OCI-LY3 (cell line): ENCODE results near the gene TLE3.

Experiments used
- H2AFZ ChIP-seq: fragments of 200-600, 300-600 bp; shearing (Covaris generic); 2 replicates; pipeline ENCODE4 v1.6.0; 2014; ENCODE audit warnings: antibody characterized with exemption, low read depth, low read length
- H3K27ac ChIP-seq: fragments of 200-600, 300-600 bp; sonication (generic); 2 replicates; pipeline ENCODE4 v1.5.1; 2014; ENCODE audit warnings: mild to moderate bottlenecking, low read length, moderate library complexity, mixed read lengths
- H3K27me3 ChIP-seq: fragments of 200-600, 300-600 bp; sonication (generic); 2 replicates; pipeline ENCODE4 v1.6.1; 2014; ENCODE audit warnings: low read depth, low read length, mixed read lengths
- H3K36me3 ChIP-seq: fragments of 200-600, 300-600 bp; sonication (generic); replicated peaks from 2 replicates; pipeline ENCODE3; 2014; ENCODE audit warnings: low read depth, low read length, mixed read lengths
- H3K4me1 ChIP-seq: fragments of 300-600, 200-600 bp; sonication (generic); 2 replicates; pipeline ENCODE4 v1.6.1; 2014; ENCODE audit warnings: low read length, mixed read lengths
- H3K4me2 ChIP-seq: fragments of 200-600, 300-600 bp; sonication (generic); 2 replicates; pipeline ENCODE4 v1.6.1; 2014; ENCODE audit warnings: low read length, mixed read lengths
- H3K4me3 ChIP-seq: fragments of 300-600, 200-600 bp; sonication (generic); 2 replicates; pipeline ENCODE4 v1.5.1; 2014; ENCODE audit warnings: antibody characterized with exemption, mild to moderate bottlenecking, low read length, moderate library complexity
- H3K79me2 ChIP-seq: fragments of 300-600, 200-600 bp; shearing (Covaris generic); 2 replicates; pipeline ENCODE4 v1.6.1; 2014; ENCODE audit warnings: mild to moderate bottlenecking, low read length, mixed read lengths
- H3K9ac ChIP-seq: fragments of 300-600, 200-600 bp; shearing (Covaris generic); 2 replicates; pipeline ENCODE4 v1.6.0; 2014; ENCODE audit warnings: mild to moderate bottlenecking, low read length, moderate library complexity
- H3K9me3 ChIP-seq: fragments of 200-600, 300-600 bp; shearing (Covaris generic); 2 replicates; pipeline ENCODE4 v1.6.1; 2014; ENCODE audit warnings: low read length, mixed read lengths; ENCODE audit not compliant: insufficient read depth
- H4K20me1 ChIP-seq: fragments of 200-600, 300-600 bp; sonication (generic); 2 replicates; pipeline ENCODE4 v1.6.1; 2016; ENCODE audit warnings: low read length, mixed read lengths; ENCODE audit not compliant: insufficient read depth
- EZH2phosphoT487 ChIP-seq: fragments of 200-600 bp; shearing (Covaris generic); IDR thresholded peaks from 2 replicates; pipeline ENCODE4 v1.6.1; 2018; ENCODE audit warnings: antibody characterized with exemption, mixed run types, low read depth
- TF ChIP-seq, protein P1 (sequence below): fragments of 200-600, 300-600 bp; sonication (generic); IDR thresholded peaks from 2 replicates; pipeline ENCODE4 v1.5.1; 2014; ENCODE audit warnings: antibody characterized with exemption, low read length, low read depth

The TLE3 gene

DNA sequence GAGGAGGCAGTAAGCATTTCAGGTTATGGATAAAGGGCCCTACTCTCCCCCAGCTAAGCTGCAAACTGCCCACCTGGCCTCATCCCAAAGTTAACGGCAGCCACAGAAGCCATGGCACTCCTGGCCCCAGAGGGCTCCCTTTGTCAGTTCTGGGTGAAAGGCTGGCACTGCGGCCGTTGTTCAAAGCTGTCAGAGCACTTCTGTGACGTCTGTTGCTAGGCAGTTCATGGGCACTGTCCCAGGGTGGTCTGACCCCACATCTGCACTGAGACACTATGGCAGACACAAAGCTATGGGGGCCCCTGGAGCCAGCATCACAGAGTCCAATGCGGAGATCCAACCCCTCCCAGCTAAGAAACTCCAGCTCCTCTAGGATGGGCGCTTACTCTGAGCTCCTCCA, 30.0 kb downstream of the TLE3 start:
- H3K36me3 ChIP-seq: peaks cover 99% of the 10 kb centered on the region
- TF ChIP-seq, protein P1, sequence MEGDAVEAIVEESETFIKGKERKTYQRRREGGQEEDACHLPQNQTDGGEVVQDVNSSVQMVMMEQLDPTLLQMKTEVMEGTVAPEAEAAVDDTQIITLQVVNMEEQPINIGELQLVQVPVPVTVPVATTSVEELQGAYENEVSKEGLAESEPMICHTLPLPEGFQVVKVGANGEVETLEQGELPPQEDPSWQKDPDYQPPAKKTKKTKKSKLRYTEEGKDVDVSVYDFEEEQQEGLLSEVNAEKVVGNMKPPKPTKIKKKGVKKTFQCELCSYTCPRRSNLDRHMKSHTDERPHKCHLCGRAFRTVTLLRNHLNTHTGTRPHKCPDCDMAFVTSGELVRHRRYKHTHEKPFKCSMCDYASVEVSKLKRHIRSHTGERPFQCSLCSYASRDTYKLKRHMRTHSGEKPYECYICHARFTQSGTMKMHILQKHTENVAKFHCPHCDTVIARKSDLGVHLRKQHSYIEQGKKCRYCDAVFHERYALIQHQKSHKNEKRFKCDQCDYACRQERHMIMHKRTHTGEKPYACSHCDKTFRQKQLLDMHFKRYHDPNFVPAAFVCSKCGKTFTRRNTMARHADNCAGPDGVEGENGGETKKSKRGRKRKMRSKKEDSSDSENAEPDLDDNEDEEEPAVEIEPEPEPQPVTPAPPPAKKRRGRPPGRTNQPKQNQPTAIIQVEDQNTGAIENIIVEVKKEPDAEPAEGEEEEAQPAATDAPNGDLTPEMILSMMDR: no peak
- no peak for TF ChIP-seq EZH2phosphoT487
- H3K4me3 ChIP-seq: no peak overlapping the region
- H3K9ac ChIP-seq: no peak overlapping the region
- H4K20me1 ChIP-seq: peaks cover 100% of the 10 kb centered on the region
- H3K27ac ChIP-seq: no peak overlapping the region
- H2AFZ ChIP-seq: no peak overlapping the region
- no peak overlapping the region for H3K4me2 ChIP-seq
- H3K9me3 ChIP-seq: no peaks in the 10 kb centered on the region
- H3K27me3 ChIP-seq: no peaks in the 10 kb centered on the region
- peaks cover 81% of the 10 kb centered on the region for H3K79me2 ChIP-seq
- H3K4me1 ChIP-seq: no peaks in the 10 kb centered on the region

DNA sequence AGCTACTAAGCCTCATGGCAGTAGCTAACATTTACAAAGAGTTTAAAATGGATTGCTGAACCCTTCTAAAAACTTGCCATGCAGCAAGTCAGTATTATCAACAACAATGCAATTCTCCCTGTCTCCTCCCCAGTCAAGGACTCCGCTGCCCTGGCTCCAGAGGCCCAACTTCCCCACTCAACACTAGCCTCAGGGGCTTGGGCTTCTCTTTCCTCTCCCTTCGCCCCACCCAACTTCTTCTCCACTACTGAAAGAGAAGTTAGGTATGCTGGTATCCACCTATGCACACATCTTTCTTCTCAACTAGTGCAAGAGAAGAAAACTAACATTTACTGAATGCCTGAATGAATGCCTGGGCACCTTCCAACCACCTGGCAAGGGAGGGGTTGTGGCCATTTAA, 30.7 kb downstream of the TLE3 start:
- Histone ChIP-seq H3K27me3 (no peaks in the 10 kb centered on the region), H3K9ac (no peak overlapping the region), H3K4me3 (no peak overlapping the region), H2AFZ (no peak overlapping the region), H3K4me2 (no peak overlapping the region), H3K9me3 (no peaks in the 10 kb centered on the region), H3K27ac (no peak overlapping the region), H3K79me2 (peaks cover 81% of the 10 kb centered on the region), H3K4me1 (no peaks in the 10 kb centered on the region), H3K36me3 (peaks cover 99% of the 10 kb centered on the region), H4K20me1 (peaks cover 100% of the 10 kb centered on the region)
- TF ChIP-seq EZH2phosphoT487: no peak
- TF ChIP-seq, protein P1: no peak

DNA sequence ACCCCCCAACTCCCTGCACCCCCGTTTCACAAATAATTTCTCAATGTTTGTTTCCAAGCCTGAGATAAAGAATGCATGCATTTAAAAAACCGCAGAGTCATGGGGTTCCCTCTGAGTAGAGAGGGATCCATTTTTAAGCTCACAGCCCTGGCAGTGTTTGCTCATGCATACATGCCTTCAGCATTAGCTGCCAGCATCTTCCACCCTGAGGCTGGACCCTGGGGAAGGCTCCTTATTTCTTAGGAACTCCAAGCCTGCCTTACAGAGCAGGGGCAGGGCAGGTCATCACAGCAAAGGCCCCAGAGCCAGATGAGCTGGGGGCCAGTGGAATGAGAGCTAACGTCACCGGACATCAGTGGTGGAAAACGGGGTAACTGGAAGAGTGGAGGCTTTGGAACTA, 31.3 kb downstream of the TLE3 start:
- H3K36me3 ChIP-seq: peaks cover 99% of the 10 kb centered on the region
- H3K27ac ChIP-seq: no peak overlapping the region
- H4K20me1 ChIP-seq: peaks cover 100% of the 10 kb centered on the region
- H3K4me2 ChIP-seq: no peak overlapping the region
- H3K27me3 ChIP-seq: no peaks in the 10 kb centered on the region
- H3K4me1 ChIP-seq: no peaks in the 10 kb centered on the region
- H3K4me3 ChIP-seq: no peak overlapping the region
- H3K79me2 ChIP-seq: peaks cover 81% of the 10 kb centered on the region
- no peaks in the 10 kb centered on the region for H3K9me3 ChIP-seq
- H2AFZ ChIP-seq: no peak overlapping the region
- no peak overlapping the region for H3K9ac ChIP-seq
- TF ChIP-seq EZH2phosphoT487: no peak
- TF ChIP-seq, protein P1: no peak

DNA sequence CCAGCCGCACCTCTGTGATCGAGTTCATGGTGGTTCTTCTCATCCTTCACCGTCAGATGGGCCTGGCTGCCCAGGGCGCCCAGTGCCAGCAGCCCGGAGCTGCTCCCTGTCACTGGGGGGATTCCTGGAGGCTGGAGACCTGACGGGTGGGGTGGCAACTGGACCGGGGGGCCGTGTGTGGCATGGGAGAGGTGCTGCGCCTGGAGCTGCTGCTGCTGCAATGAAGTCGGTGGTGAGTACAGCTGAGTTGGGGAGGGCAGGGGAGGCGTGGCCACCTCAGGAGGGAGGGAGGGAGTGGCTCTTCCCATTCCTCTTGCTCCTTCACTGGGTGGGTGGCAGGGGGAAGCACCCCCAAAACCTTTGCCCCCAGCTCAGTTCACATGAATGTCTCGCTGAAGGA, 31.7 kb downstream of the TLE3 start:
- H3K9me3 ChIP-seq: no peaks in the 10 kb centered on the region
- no peak for TF ChIP-seq EZH2phosphoT487
- TF ChIP-seq, protein P1: no peak
- H3K36me3 ChIP-seq: peaks cover 99% of the 10 kb centered on the region
- H4K20me1 ChIP-seq: peaks cover 100% of the 10 kb centered on the region
- no peak overlapping the region for H3K27ac ChIP-seq
- no peak overlapping the region for H3K9ac ChIP-seq
- peaks cover 76% of the 10 kb centered on the region for H3K79me2 ChIP-seq
- no peak overlapping the region for H3K4me3 ChIP-seq
- H3K4me1 ChIP-seq: no peaks in the 10 kb centered on the region
- H3K27me3 ChIP-seq: no peaks in the 10 kb centered on the region
- H2AFZ ChIP-seq: no peak overlapping the region
- no peak overlapping the region for H3K4me2 ChIP-seq
